HG03045 (cell line): ENCODE data around the gene RPS19BP1.

Experiments used
- ATAC-seq: cut with Tn5 transposase; IDR thresholded peaks from one replicate; pipeline ENCODE4 v1.9.1; 2021; ENCODE audit warnings: mild to moderate bottlenecking, moderate library complexity; ENCODE audit not compliant: unreplicated experiment

The RPS19BP1 gene

GRCh38 chr22:39559456-39560105, 27.0 kb upstream of the RPS19BP1 start:
- ATAC-seq, result no peak

- no peak for ATAC-seq
Measured at GRCh38 chr22:39558950-39559349, 26.4 kb upstream of the RPS19BP1 start.

- no peak for ATAC-seq
Measured at GRCh38 chr22:39558254-39558727, 25.7 kb upstream of the RPS19BP1 start.

- ATAC-seq, result no peak
Measured at GRCh38 chr22:39556970-39557841, 24.7 kb upstream of the RPS19BP1 start.

- no peak for ATAC-seq
Measured at GRCh38 chr22:39554151-39554550, 21.6 kb upstream of the RPS19BP1 start.

GRCh38 chr22:39553429-39553828, 20.9 kb upstream of the RPS19BP1 start:
- ATAC-seq, result no peak

GRCh38 chr22:39547587-39547947, 15.0 kb upstream of the RPS19BP1 start:
- no peak for ATAC-seq

- ATAC-seq, result no peak
Measured at GRCh38 chr22:39546889-39547586, 14.5 kb upstream of the RPS19BP1 start.

- no peak for ATAC-seq
Measured at GRCh38 chr22:39545386-39546365, 13.1 kb upstream of the RPS19BP1 start.

- no peak for ATAC-seq
Measured at GRCh38 chr22:39543095-39543494, 10.5 kb upstream of the RPS19BP1 start.

GRCh38 chr22:39537975-39538374, 5.4 kb upstream of the RPS19BP1 start:
- no peak for ATAC-seq

- ATAC-seq, result no peak
Measured at GRCh38 chr22:39536711-39537110, 4.2 kb upstream of the RPS19BP1 start.

- no peak for ATAC-seq
Measured at GRCh38 chr22:39535831-39536449, 3.4 kb upstream of the RPS19BP1 start.

GRCh38 chr22:39535357-39535725, 2.8 kb upstream of the RPS19BP1 start:
- no peak for ATAC-seq

- no peak for ATAC-seq
Measured at GRCh38 chr22:39534591-39535356, 2.2 kb upstream of the RPS19BP1 start.

GRCh38 chr22:39534092-39534506, 1.6 kb upstream of the RPS19BP1 start:
- no peak for ATAC-seq

- ATAC-seq, result no peak
Measured at GRCh38 chr22:39530692-39531331, 1.7 kb downstream of the RPS19BP1 start.

GRCh38 chr22:39530116-39530515, 2.4 kb downstream of the RPS19BP1 start:
- ATAC-seq, result no peak

GRCh38 chr22:39529487-39529851, 3.1 kb downstream of the RPS19BP1 start:
- no peak for ATAC-seq
